Activated B cell treated with CpG ODN at 0.5 μM for 24 hours (primary cell): Measurements from ENCODE around the gene NIPAL1. TPM values are rescaled to one million over a fixed set of nuclear protein-coding genes. Genes with fewer than 3 reads are reported as not detected.
A peak's percentile ranks its signal among the peaks of the same experiment; 100 is the strongest.

Experiments
- ATAC-seq: fragments of 200-7000 bp; cut with Tn5 transposase; one replicate; pipeline ENCODE4 v1.10.0; 2021; ENCODE audit warnings: low read depth, mild to moderate bottlenecking, moderate library complexity
- CTCF ChIA-PET: fragments of 350-600 bp; sonication (Branson Sonifier 250); formaldehyde crosslinking; loops from one replicate; lab custom pipeline; 2021; ENCODE audit warnings: antibody characterized with exemption; lab: Charles Lee
- POLR2A ChIA-PET: fragments of 350-600 bp; sonication (Branson Sonifier 250); formaldehyde crosslinking; loops from one replicate; lab custom pipeline; 2021; ENCODE audit warnings: antibody characterized with exemption; lab: Charles Lee
- DNase-seq: peaks from one replicate; pipeline ENCODE4 v3.0.0; 2022
- H3K27ac Mint-ChIP-seq: one replicate; pipeline ENCODE4 v1.8.0; 2020; ENCODE audit warnings: mixed read lengths
- H3K27me3 Mint-ChIP-seq: one replicate; pipeline ENCODE4 v1.8.0; 2021; ENCODE audit warnings: mixed read lengths
- H3K36me3 Mint-ChIP-seq: one replicate; pipeline ENCODE4 v1.8.0; 2021; ENCODE audit warnings: low read depth, mixed read lengths
- H3K4me1 Mint-ChIP-seq: one replicate; pipeline ENCODE4 v1.8.0; 2021; ENCODE audit warnings: mixed read lengths
- H3K4me3 Mint-ChIP-seq: one replicate; pipeline ENCODE4 v1.8.0; 2020; ENCODE audit warnings: mild to moderate bottlenecking, mixed read lengths
- H3K9me3 Mint-ChIP-seq: one replicate; pipeline ENCODE4 v1.8.0; 2020; ENCODE audit warnings: mixed read lengths
- CTCF ChIP-seq: fragments of 200-600 bp; IDR thresholded peaks from one replicate; pipeline ENCODE4 v1.8.0; 2022; ENCODE audit warnings: antibody characterized with exemption, mild to moderate bottlenecking
- intact Hi-C: fragments of 100-400 bp; cut with micrococcal nuclease; formaldehyde crosslinking; loops from one replicate; pipeline ENCODE4 v1.15.1; 2024
- total RNA-seq: library from RNA; stranded (reverse); gene quantifications from 2 replicates; pipeline ENCODE4 v1.2.3, GENCODE V29; 2022

NIPAL1 gene
- total RNA-seq, 1 donor from 2014 or later, result 0.69 TPM

GRCh38 chr4:48035952-48036351 is 19.4 kb downstream of the NIPAL1 start:
- no peak for TF ChIP-seq CTCF
- DNase-seq (no peak), ATAC-seq (no peak)
- ChIA-PET CTCF (interaction anchor here (0.8 to 5.3 kb wide), 4 partner anchors 12 to 51 kb away, joined by 3 to 90 read pairs (median 28); partner anchors contain the start of genes CNGA1 and NIPAL1), POLR2A (interaction anchor here (0.8 to 1.6 kb wide), 3 partner anchors 11 to 51 kb away, joined by 3 to 60 read pairs (median 5); no protein-coding TSS in a partner anchor)
- H3K36me3 Mint-ChIP-seq, result no peaks in the 10 kb centered on the region
- peaks cover 46% of the 10 kb centered on the region for H3K4me1 Mint-ChIP-seq
- peak overlapping the region; percentile 92 for H3K27ac Mint-ChIP-seq
- no peaks in the 10 kb centered on the region for H3K9me3 Mint-ChIP-seq
- H3K4me3 Mint-ChIP-seq, result no peak overlapping the region
- intact Hi-C loops, result loop anchor here (1.0 to 2.0 kb wide), 4 partner anchors 11 to 745 kb away; partner anchors contain the start of genes FRYL, NFXL1 and TEC
- no peaks in the 10 kb centered on the region for H3K27me3 Mint-ChIP-seq

GRCh38 chr4:48037117-48037462 is 20.5 kb downstream of the NIPAL1 start:
- ATAC-seq (no peak), DNase-seq (no peak)
- POLR2A ChIA-PET, result interaction anchor here (0.6 to 1.6 kb wide), 3 partner anchors 10 to 230 kb away, joined by 3 to 60 read pairs (median 3); no protein-coding TSS in a partner anchor
- no peaks in the 10 kb centered on the region for H3K36me3 Mint-ChIP-seq
- no peak for TF ChIP-seq CTCF
- H3K4me3 Mint-ChIP-seq, result peak overlapping the region; percentile 58
- CTCF ChIA-PET, result interaction anchor here (5.3 kb wide), 1 partner anchor 11 kb away, joined by 54 read pairs; no protein-coding TSS in a partner anchor
- H3K9me3 Mint-ChIP-seq, result no peaks in the 10 kb centered on the region
- intact Hi-C loops, result loop anchor here (2.0 kb wide), 2 partner anchors 122 to 744 kb away; partner anchors contain the start of genes FRYL and NFXL1
- H3K27me3 Mint-ChIP-seq, result peaks cover 8% of the 10 kb centered on the region
- peak overlapping the region; percentile 92 for H3K27ac Mint-ChIP-seq
- H3K4me1 Mint-ChIP-seq, result peaks cover 53% of the 10 kb centered on the region

GRCh38 chr4:48038666-48039065 is 22.1 kb downstream of the NIPAL1 start:
- ChIA-PET POLR2A (interaction anchor here (1.2 kb wide), 1 partner anchor 8 kb away, joined by 8 read pairs; no protein-coding TSS in a partner anchor), CTCF (no interaction called here)
- H3K36me3 Mint-ChIP-seq, result no peaks in the 10 kb centered on the region
- H3K4me3 Mint-ChIP-seq, result no peak overlapping the region
- ATAC-seq (no peak), DNase-seq (no peak)
- H3K9me3 Mint-ChIP-seq, result no peaks in the 10 kb centered on the region
- H3K4me1 Mint-ChIP-seq, result peaks cover 66% of the 10 kb centered on the region
- peaks cover 17% of the 10 kb centered on the region for H3K27me3 Mint-ChIP-seq
- TF ChIP-seq CTCF, result no peak
- H3K27ac Mint-ChIP-seq, result no peak overlapping the region
- intact Hi-C loops, result no loop called here

- peaks cover 21% of the 10 kb centered on the region for H3K27me3 Mint-ChIP-seq
- ChIA-PET POLR2A (no interaction called here), CTCF (no interaction called here)
- no peak overlapping the region for H3K27ac Mint-ChIP-seq
- intact Hi-C loops, result no loop called here
- no peaks in the 10 kb centered on the region for H3K9me3 Mint-ChIP-seq
- H3K36me3 Mint-ChIP-seq, result no peaks in the 10 kb centered on the region
- no peak overlapping the region for H3K4me3 Mint-ChIP-seq
- H3K4me1 Mint-ChIP-seq, result peaks cover 64% of the 10 kb centered on the region
- ATAC-seq (no peak), DNase-seq (no peak)
- TF ChIP-seq CTCF, result no peak
Observed at GRCh38 chr4:48039561-48039960, 23.0 kb downstream of the NIPAL1 start.

GRCh38 chr4:48041535-48042137 is 25.1 kb downstream of the NIPAL1 start:
- peaks cover 59% of the 10 kb centered on the region for H3K4me1 Mint-ChIP-seq
- H3K4me3 Mint-ChIP-seq, result no peak overlapping the region
- CTCF ChIA-PET, result no interaction called here
- no peaks in the 10 kb centered on the region for H3K9me3 Mint-ChIP-seq
- ATAC-seq (no peak), DNase-seq (no peak)
- H3K27ac Mint-ChIP-seq, result no peak overlapping the region
- intact Hi-C loops, result loop anchor here (10.0 kb wide), 2 partner anchors 477 to 863 kb away; partner anchors contain the start of gene OCIAD2
- peaks cover 32% of the 10 kb centered on the region for H3K27me3 Mint-ChIP-seq
- no peaks in the 10 kb centered on the region for H3K36me3 Mint-ChIP-seq
- TF ChIP-seq CTCF, result no peak
- POLR2A ChIA-PET, result interaction anchor here (0.6 kb wide), 2 partner anchors 9 to 300 kb away, joined by 4 to 6 read pairs; partner anchors contain the start of gene SLAIN2
